ENCODE data around the gene POLL. TPM values are rescaled to one million over a fixed set of nuclear protein-coding genes. Genes with fewer than 3 reads are reported as not detected.

POLL gene
- total RNA-seq, 1 experiment from 2014 or later = 36.1 TPM

- intact Hi-C loops (cut with micrococcal nuclease; ENCODE audit: unreplicated experiment) = no loop called here
- CTCF ChIA-PET = no interaction called here
These were observed 24.0 kb upstream of the POLL start for GRCh38 chr10:101612086-101612485.

GRCh38 chr10:101611096-101611905 is 23.2 kb upstream of the POLL start:
- Histone ChIP-seq H3K27me3 (ENCODE audit: control insufficient read depth, insufficient read depth, low read length) (no peaks in the 10 kb centered on the region), H3K36me3 (ENCODE audit: control insufficient read depth, insufficient read depth, low read length) (no peaks in the 10 kb centered on the region), H3K4me3 (ENCODE audit: low read depth in 2 of 2, low read length in 2 of 2) (no peak overlapping the region), H3K27ac (ENCODE audit: low read length) (no peak overlapping the region), H3K9me3 (ENCODE audit: control insufficient read depth, insufficient read depth, low read depth, low read length) (no peaks in the 10 kb centered on the region), H3K4me1 (ENCODE audit: control insufficient read depth, insufficient read depth, low read length) (no peaks in the 10 kb centered on the region)
- POLR2A ChIA-PET = interaction anchor here (0.6 kb wide), 1 partner anchor 83 kb away, joined by 3 read pairs; no protein-coding TSS in a partner anchor
- in situ Hi-C loops (cut with HindIII; ENCODE audit: low pct_unique_long_range_greater_than_20kb, low sequenced_read_pairs) (no loop called here), intact Hi-C loops (cut with micrococcal nuclease; ENCODE audit: unreplicated experiment) (no loop called here)
- BruUV-seq (replicated peaks) = no TSS peak
- DNase-seq (ENCODE audit: low read depth, low spot score) (no peak), ATAC-seq (peak; percentile 11; the same call in 1 of the 2 replicates)
- TF ChIP-seq TCF7L2 (IDR thresholded peaks at IDR 0.05; ENCODE audit: low read depth, low read length) (no peak), SIN3A (IDR thresholded peaks at IDR 0.05; ENCODE audit: borderline replicate concordance, insufficient read depth, low read depth, low read length) (no peak), REST (IDR thresholded peaks at IDR 0.05; ENCODE audit: insufficient read depth in 1 of 2, low read depth in 2 of 2, low read length in 1 of 2) (no peak), POLR2AphosphoS5 (IDR thresholded peaks at IDR 0.05; ENCODE audit: low read depth, low read length) (no peak), CTCF (IDR thresholded peaks at IDR 0.05) (no peak)
- CTCF ChIA-PET = interaction anchor here (0.6 kb wide), 1 partner anchor 159 kb away, joined by 3 read pairs; no protein-coding TSS in a partner anchor

More at GRCh38 chr10:101612086-101612485, 24.0 kb upstream of the POLL start:
- POLR2A ChIA-PET = no interaction called here
- Histone ChIP-seq H3K9me3 (ENCODE audit: control insufficient read depth, insufficient read depth, low read depth, low read length) (no peaks in the 10 kb centered on the region), H3K27ac (ENCODE audit: low read length) (no peak overlapping the region), H3K36me3 (ENCODE audit: control insufficient read depth, insufficient read depth, low read length) (no peaks in the 10 kb centered on the region), H3K27me3 (ENCODE audit: control insufficient read depth, insufficient read depth, low read length) (no peaks in the 10 kb centered on the region), H3K4me3 (ENCODE audit: low read depth in 2 of 2, low read length in 2 of 2) (no peak overlapping the region), H3K4me1 (ENCODE audit: control insufficient read depth, insufficient read depth, low read length) (no peaks in the 10 kb centered on the region)
- in situ Hi-C loops (cut with HindIII; ENCODE audit: low pct_unique_long_range_greater_than_20kb, low sequenced_read_pairs) = no loop called here
- ATAC-seq (no peak), DNase-seq (ENCODE audit: low read depth, low spot score) (no peak)
- TF ChIP-seq REST (IDR thresholded peaks at IDR 0.05; ENCODE audit: insufficient read depth in 1 of 2, low read depth in 2 of 2, low read length in 1 of 2) (no peak), POLR2AphosphoS5 (IDR thresholded peaks at IDR 0.05; ENCODE audit: low read depth, low read length) (no peak), TCF7L2 (IDR thresholded peaks at IDR 0.05; ENCODE audit: low read depth, low read length) (no peak), SIN3A (IDR thresholded peaks at IDR 0.05; ENCODE audit: borderline replicate concordance, insufficient read depth, low read depth, low read length) (no peak), CTCF (IDR thresholded peaks at IDR 0.05) (no peak)
- no TSS peak for BruUV-seq (replicated peaks)

All from Panc1 (cell line).